Inflammatory macrophage treated with lipopolysaccharide for 4 hours (primary cell): Measurements from ENCODE around the gene SLC6A4.

Source experiments
- DNase-seq: peaks from one replicate; pipeline ENCODE4 v3.0.0-alpha.2; 2020

The SLC6A4 gene

DNA sequence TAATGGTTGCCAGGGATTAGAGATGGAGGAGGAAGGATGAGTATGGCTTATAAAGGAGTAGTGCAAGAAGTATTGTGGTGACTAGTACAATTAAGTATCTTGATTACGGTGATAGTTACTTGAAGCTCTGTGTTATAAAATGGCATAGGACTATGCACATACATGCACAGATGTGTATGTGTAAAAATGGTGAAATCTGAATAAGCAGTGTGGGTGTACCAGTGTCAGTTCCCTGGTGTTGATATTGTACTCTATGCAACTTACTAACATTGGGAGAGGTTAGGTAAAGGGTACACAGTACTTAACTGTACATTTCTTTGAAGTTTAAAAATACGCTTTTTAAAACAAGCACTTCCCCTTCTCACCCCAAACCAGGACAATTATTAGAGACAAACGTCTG lies 70.3 kb downstream of the SLC6A4 start:
- DNase-seq: no peak

DNA sequence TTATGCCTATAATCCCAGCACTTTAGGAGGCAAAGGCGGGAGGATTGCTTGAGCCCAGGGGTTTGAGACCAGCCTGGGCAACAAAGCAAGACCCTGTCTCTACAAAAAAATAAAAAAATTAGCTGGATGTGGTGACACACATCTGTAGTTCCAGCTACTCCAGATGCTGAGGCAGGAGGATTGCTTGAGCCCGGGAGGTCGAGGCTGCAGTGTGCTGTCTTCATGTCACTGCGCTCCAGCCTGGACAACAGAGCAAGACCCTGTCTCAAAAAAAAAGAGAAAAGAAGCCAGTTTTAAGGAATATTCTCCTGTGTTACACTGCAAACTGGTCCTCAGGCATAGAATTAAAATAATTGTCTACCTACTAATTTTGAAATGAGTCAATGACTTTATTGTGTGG lies 71.0 kb downstream of the SLC6A4 start:
- DNase-seq: no peak

DNA sequence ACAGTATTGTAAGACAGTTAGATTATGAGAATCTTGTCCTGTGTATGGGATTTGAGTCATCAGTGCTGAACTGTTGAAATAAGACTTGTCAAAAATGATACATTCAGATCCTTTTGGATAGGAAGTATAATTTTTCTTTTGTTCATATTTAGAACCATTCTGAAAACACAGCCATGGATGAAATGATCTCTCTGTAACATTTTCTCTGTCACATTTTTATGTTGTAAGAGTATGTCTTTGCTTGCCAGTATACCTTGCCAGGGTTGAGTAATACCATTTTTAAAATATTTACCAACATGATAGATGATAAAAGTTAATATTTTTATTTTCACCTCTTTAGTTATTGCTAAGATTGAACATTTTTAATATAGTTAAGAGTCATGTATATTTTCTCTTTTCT lies 73.9 kb downstream of the SLC6A4 start:
- no peak for DNase-seq

DNA sequence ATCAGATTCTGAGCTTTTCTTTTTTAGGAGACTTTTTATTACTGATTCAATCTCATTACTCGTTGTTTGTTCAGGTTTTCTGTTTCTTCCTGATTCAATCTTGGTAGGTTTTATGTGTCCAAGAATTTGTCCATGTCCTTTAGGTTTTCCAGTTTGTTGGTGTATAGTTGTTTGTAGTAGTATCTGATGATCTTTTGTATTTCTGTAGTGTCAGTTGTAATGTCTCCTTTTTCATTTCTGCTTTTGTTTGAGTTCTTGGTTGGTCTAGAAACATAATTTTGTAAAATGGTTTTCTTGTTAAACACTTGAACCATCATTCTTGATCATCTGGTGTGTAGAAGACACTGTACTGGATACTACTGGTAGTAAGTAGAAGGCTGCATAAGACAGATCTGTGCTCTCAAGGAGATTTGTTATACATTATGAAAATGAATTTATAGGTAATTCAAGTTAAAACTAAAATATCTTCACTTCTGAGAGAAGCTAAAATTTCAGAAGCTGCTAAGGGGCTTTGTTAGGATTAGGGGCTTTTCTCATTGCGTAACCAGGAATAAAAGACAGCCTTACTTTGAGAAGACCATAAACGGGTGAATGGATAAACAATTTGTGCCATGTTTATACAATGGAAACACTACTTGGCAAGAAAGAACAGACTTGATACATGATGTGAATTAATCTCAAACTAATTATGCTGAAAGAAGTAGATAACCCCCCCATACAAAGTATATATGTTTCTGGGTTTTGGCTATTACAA lies 74.9 kb downstream of the SLC6A4 start:
- no peak for DNase-seq

DNA sequence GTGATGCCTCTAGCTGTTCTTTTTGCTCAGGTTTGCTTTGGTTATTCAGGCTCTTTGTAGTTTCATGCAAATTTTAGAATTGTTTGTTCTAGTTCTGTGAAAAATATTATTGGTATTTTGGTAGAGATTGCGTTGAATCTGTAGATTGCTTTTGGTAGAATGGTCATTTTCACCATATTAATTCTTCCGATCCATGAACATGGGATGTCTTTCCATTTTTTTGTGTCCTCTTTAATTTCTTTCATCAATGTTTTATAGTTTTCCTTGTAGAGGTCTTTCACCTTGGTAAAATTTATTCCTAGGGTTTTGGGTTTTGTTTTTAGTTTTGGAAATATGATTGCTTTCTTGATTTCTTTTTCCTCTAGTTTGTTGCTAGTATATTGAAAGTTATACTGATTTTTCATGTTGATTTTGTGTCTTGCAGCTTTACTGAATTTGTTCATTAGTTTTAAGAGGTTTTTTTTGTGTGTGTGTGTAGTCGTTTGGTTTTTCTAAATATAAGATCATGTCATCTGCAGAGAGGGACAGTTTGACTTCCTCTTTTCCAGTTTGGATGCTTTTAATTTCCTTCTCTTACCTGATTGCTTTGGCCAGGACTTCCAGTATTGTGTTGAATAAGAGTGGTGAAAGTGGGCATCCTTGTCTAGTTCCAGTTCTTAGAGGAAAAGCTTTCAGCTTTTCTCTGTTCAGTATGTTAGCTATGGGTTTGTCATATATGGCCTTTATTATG lies 76.4 kb downstream of the SLC6A4 start:
- DNase-seq: no peak

DNA sequence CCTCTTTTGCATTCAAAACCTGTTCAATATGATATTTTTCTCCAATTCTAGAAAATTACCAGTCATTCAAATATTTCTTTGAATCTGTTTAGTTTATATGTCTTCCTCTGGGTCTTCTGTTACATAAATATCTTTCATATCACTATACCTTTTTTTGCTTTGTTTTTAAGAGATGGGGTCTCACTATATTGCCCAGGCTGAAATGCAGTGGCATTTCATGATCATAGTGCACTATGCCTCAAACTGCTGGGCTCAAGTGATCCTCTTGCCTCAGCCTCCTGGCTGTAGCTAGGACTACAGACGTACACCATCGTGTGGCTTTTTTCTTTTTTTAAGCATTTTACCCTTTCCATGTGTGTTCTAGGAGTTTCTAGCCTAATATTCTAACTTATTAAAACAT lies 80.1 kb downstream of the SLC6A4 start:
- DNase-seq: no peak

DNA sequence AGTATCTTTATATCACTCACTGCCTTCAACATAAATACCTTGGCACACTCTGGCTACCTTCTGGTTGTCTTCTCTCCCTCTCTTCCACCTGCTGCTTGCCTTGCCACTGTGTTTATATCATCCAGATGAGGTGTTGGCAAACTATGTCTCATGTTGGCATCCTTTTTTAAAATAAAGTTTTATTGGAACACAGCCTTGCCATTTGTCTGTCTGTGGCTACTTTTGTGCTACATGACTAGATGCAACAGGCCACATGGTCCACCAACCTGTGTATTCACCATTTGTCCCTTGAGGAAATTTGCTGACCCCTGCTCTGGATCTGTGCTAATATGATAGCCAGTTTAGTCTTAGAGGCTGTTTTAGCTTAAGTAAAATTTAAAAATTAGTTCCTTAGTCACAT lies 82.0 kb downstream of the SLC6A4 start:
- no peak for DNase-seq

DNA sequence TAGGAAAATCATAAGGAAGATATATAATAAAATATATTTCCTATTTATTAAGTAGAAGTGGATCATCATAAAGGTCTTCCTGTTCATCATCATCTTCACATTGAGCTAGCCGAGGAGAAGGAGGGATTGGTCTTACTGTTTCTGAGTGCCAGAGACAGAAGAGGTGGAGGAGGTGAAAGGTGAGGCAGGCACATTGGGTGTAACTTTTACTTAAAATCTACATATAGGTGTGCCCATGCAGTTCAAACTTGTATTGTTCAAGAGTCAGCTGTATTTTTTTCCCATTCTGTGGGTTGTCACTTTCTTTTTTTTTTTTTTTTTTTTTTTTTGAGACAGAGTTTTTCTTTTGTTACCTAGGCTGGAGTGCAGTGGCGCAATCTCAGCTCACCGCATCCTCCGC lies 84.0 kb downstream of the SLC6A4 start:
- DNase-seq: no peak

DNA sequence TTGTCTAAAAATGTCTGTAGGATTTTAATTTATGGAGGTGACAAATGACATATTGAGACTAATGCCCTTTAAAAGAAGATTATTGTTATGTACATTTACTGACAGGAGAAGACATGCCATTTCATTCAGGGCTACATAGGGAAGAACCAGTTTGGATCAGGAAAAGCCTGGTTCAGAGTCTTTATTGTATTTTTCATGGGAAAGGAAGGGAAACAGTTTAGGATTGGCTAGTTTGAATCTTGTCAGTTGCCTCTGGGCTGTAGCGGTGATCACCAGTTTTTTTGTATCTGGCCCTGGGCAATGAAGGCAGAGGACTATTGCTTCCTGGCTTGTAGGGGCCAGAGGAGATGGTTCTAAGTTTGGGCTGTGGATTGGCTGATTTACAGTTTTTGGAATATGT lies 87.1 kb downstream of the SLC6A4 start:
- no peak for DNase-seq

DNA sequence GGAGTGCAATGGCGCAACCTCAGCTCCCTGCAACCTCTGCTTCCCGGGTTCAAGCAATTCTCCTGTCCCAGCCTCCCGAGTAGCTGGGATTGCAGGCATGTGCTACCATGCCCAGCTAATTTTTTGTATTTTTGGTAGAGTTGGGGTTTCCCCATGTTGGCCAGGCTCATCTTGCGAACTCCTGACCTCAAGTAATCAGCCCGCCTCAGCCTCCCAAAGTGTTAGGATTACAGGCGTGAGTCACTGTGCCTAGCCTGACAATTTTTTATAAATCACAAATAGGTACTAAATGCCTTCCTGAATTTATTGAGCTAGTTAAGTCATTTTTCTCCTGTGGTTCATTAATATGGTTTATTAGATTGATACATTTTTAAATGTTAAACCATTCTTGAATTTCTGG lies 87.6 kb downstream of the SLC6A4 start:
- DNase-seq: peak; percentile 12
